GM21381 (cell line): ENCODE measurements around the gene SF1.

Experiments
- ATAC-seq: cut with Tn5 transposase; IDR thresholded peaks from one replicate; pipeline ENCODE4 v1.9.1; 2021; ENCODE audit warnings: mild to moderate bottlenecking, moderate library complexity; ENCODE audit not compliant: unreplicated experiment

SF1 gene

GRCh38 chr11:64728757-64729365 lies 49.5 kb downstream of the SF1 start:
- ATAC-seq = no peak

GRCh38 chr11:64726867-64727530 lies 51.3 kb downstream of the SF1 start:
- no peak for ATAC-seq

GRCh38 chr11:64726211-64726641 lies 52.1 kb downstream of the SF1 start:
- no peak for ATAC-seq

GRCh38 chr11:64724863-64725532 lies 53.3 kb downstream of the SF1 start:
- ATAC-seq = no peak

GRCh38 chr11:64723907-64724862 lies 54.2 kb downstream of the SF1 start:
- no peak for ATAC-seq

- ATAC-seq = peak; percentile 80
Observed at GRCh38 chr11:64723117-64723906, 55.0 kb downstream of the SF1 start, which contains the start of gene NRXN2. TSS of gene NRXN2 (minus strand) at chr11:64723197. CDS start at chr11:64713699, 9,498 bp downstream.

GRCh38 chr11:64722141-64723065 lies 55.9 kb downstream of the SF1 start:
- ATAC-seq = no peak

GRCh38 chr11:64721359-64721699 lies 57.0 kb downstream of the SF1 start:
- no peak for ATAC-seq

- ATAC-seq = no peak
Observed at GRCh38 chr11:64720640-64721358, 57.5 kb downstream of the SF1 start.

GRCh38 chr11:64720167-64720566 lies 58.2 kb downstream of the SF1 start:
- ATAC-seq = no peak

- ATAC-seq = no peak
Observed at GRCh38 chr11:64719406-64719805, 58.9 kb downstream of the SF1 start.

- ATAC-seq = no peak
Observed at GRCh38 chr11:64718780-64719124, 59.6 kb downstream of the SF1 start.

GRCh38 chr11:64718084-64718779 lies 60.1 kb downstream of the SF1 start:
- ATAC-seq = no peak

- ATAC-seq = no peak
Observed at GRCh38 chr11:64717268-64717578, 61.1 kb downstream of the SF1 start.

GRCh38 chr11:64716473-64717267 lies 61.7 kb downstream of the SF1 start:
- ATAC-seq = no peak

GRCh38 chr11:64715756-64716472 lies 62.4 kb downstream of the SF1 start:
- no peak for ATAC-seq

- ATAC-seq = no peak
Observed at GRCh38 chr11:64715110-64715509, 63.2 kb downstream of the SF1 start.
